HUES48 (cell line): ENCODE results near the gene ATXN1.

Experiments used
- H3K27ac ChIP-seq: one replicate; pipeline ENCODE4 v1.7.0; 2013; ENCODE audit warnings: low read depth, low read length, inconsistent platforms
- H3K27me3 ChIP-seq: 2 replicates; pipeline ENCODE4 v1.6.1; 2013; ENCODE audit warnings: mild to moderate bottlenecking, low read length; ENCODE audit not compliant: control insufficient read depth, insufficient read depth
- H3K36me3 ChIP-seq: 2 replicates; pipeline ENCODE4 v1.6.1; 2013; ENCODE audit warnings: low read length; ENCODE audit not compliant: control insufficient read depth, insufficient read depth
- H3K4me1 ChIP-seq: 2 replicates; pipeline ENCODE4 v1.6.1; 2013; ENCODE audit warnings: mild to moderate bottlenecking, low read length; ENCODE audit not compliant: control insufficient read depth, insufficient read depth
- H3K4me3 ChIP-seq: 2 replicates; pipeline ENCODE4 v1.5.1; 2013; ENCODE audit warnings: mild to moderate bottlenecking, low read depth, low read length
- H3K9ac ChIP-seq: 2 replicates; pipeline ENCODE4 v1.6.1; 2013; ENCODE audit warnings: mild to moderate bottlenecking, low read depth, low read length, moderate library complexity
- H3K9me3 ChIP-seq: 2 replicates; pipeline ENCODE4 v1.6.1; 2013; ENCODE audit warnings: low read length; ENCODE audit not compliant: control insufficient read depth, insufficient read depth

ATXN1 gene

GRCh38 chr6:16782278-16782677 lies 21.0 kb upstream of the ATXN1 start:
- Histone ChIP-seq H3K4me3 (no peak overlapping the region), H3K27me3 (no peaks in the 10 kb centered on the region), H3K9me3 (no peaks in the 10 kb centered on the region), H3K9ac (no peak overlapping the region), H3K27ac (no peak overlapping the region), H3K36me3 (no peaks in the 10 kb centered on the region), H3K4me1 (no peaks in the 10 kb centered on the region)

GRCh38 chr6:16781348-16782169 lies 20.3 kb upstream of the ATXN1 start:
- no peaks in the 10 kb centered on the region for H3K36me3 ChIP-seq
- H3K27me3 ChIP-seq, result no peaks in the 10 kb centered on the region
- no peak overlapping the region for H3K9ac ChIP-seq
- no peaks in the 10 kb centered on the region for H3K4me1 ChIP-seq
- no peak overlapping the region for H3K4me3 ChIP-seq
- no peaks in the 10 kb centered on the region for H3K9me3 ChIP-seq
- H3K27ac ChIP-seq, result no peak overlapping the region

- Histone ChIP-seq H3K9ac (no peak overlapping the region), H3K4me3 (no peak overlapping the region), H3K9me3 (no peaks in the 10 kb centered on the region)
Measured at GRCh38 chr6:16778521-16778920, 17.3 kb upstream of the ATXN1 start.

GRCh38 chr6:16777794-16778193 lies 16.5 kb upstream of the ATXN1 start:
- Histone ChIP-seq H3K27me3 (no peaks in the 10 kb centered on the region), H3K9me3 (no peaks in the 10 kb centered on the region), H3K9ac (no peak overlapping the region), H3K36me3 (no peaks in the 10 kb centered on the region), H3K4me3 (no peak overlapping the region), H3K27ac (no peak overlapping the region), H3K4me1 (no peaks in the 10 kb centered on the region)

More at GRCh38 chr6:16778521-16778920, 17.3 kb upstream of the ATXN1 start:
- no peaks in the 10 kb centered on the region for H3K27me3 ChIP-seq
- H3K27ac ChIP-seq, result no peak overlapping the region
- H3K36me3 ChIP-seq, result no peaks in the 10 kb centered on the region
- no peaks in the 10 kb centered on the region for H3K4me1 ChIP-seq

GRCh38 chr6:16776394-16777017 lies 15.2 kb upstream of the ATXN1 start:
- H3K27ac ChIP-seq, result no peak overlapping the region
- H3K9me3 ChIP-seq, result no peaks in the 10 kb centered on the region
- H3K9ac ChIP-seq, result no peak overlapping the region
- no peak overlapping the region for H3K4me3 ChIP-seq
- H3K4me1 ChIP-seq, result no peaks in the 10 kb centered on the region
- H3K36me3 ChIP-seq, result no peaks in the 10 kb centered on the region
- H3K27me3 ChIP-seq, result no peaks in the 10 kb centered on the region

GRCh38 chr6:16774437-16774836 lies 13.2 kb upstream of the ATXN1 start:
- H3K27me3 ChIP-seq, result no peaks in the 10 kb centered on the region
- H3K36me3 ChIP-seq, result no peaks in the 10 kb centered on the region
- H3K4me3 ChIP-seq, result no peak overlapping the region
- no peaks in the 10 kb centered on the region for H3K9me3 ChIP-seq
- H3K27ac ChIP-seq, result no peak overlapping the region
- peaks cover 10% of the 10 kb centered on the region for H3K4me1 ChIP-seq
- no peak overlapping the region for H3K9ac ChIP-seq

GRCh38 chr6:16773362-16773761 lies 12.1 kb upstream of the ATXN1 start:
- no peaks in the 10 kb centered on the region for H3K9me3 ChIP-seq
- no peaks in the 10 kb centered on the region for H3K36me3 ChIP-seq
- H3K27ac ChIP-seq, result no peak overlapping the region
- no peaks in the 10 kb centered on the region for H3K27me3 ChIP-seq
- peaks cover 14% of the 10 kb centered on the region for H3K4me1 ChIP-seq
- H3K4me3 ChIP-seq, result no peak overlapping the region
- H3K9ac ChIP-seq, result no peak overlapping the region

- Histone ChIP-seq H3K9me3 (no peaks in the 10 kb centered on the region), H3K4me3 (no peak overlapping the region), H3K9ac (no peak overlapping the region), H3K27ac (no peak overlapping the region), H3K27me3 (no peaks in the 10 kb centered on the region), H3K36me3 (no peaks in the 10 kb centered on the region), H3K4me1 (peaks cover 14% of the 10 kb centered on the region)
Measured at GRCh38 chr6:16770701-16771569, 9.7 kb upstream of the ATXN1 start.

GRCh38 chr6:16769986-16770376 lies 8.7 kb upstream of the ATXN1 start:
- Histone ChIP-seq H3K4me1 (peaks cover 14% of the 10 kb centered on the region), H3K4me3 (no peak overlapping the region), H3K27me3 (no peaks in the 10 kb centered on the region), H3K9me3 (no peaks in the 10 kb centered on the region), H3K27ac (no peak overlapping the region), H3K9ac (no peak overlapping the region), H3K36me3 (no peaks in the 10 kb centered on the region)

GRCh38 chr6:16769131-16769985 lies 8.1 kb upstream of the ATXN1 start:
- Histone ChIP-seq H3K4me3 (no peak overlapping the region; the same call in 1 of the 2 replicates), H3K9me3 (no peaks in the 10 kb centered on the region), H3K9ac (no peak overlapping the region), H3K27me3 (no peaks in the 10 kb centered on the region), H3K36me3 (no peaks in the 10 kb centered on the region), H3K27ac (peak overlapping the region; percentile 63), H3K4me1 (peaks cover 14% of the 10 kb centered on the region)
